HCT116 (cell line): ENCODE measurements around the gene ITGBL1. TPM values are rescaled to one million over a fixed set of nuclear protein-coding genes. Genes with fewer than 3 reads are reported as not detected.
A peak's percentile ranks its signal among the peaks of the same experiment; 100 is the strongest.

Experiments used
- ATAC-seq: fragments of 200-7000 bp; cut with Tn5 transposase; 2 replicates; pipeline ENCODE4 v1.9.1; 2020; ENCODE audit warnings: mild to moderate bottlenecking, moderate library complexity
- BruUV-seq: library from RNA; stranded (reverse); fragments of 400-500 nt; replicated peaks from 2 replicates; lab custom pipeline; 2021; lab: Mats Ljungman, UMichigan
- CTCF ChIA-PET: fragments of 300-600 bp; sonication (Branson Sonifier 250); formaldehyde crosslinking; loops from one replicate; lab custom pipeline; 2021; ENCODE audit warnings: antibody characterized with exemption; lab: Charles Lee
- POLR2A ChIA-PET: fragments of 300-600, 350-600 bp; sonication (Branson Sonifier 250); formaldehyde crosslinking; loops from one replicate; lab custom pipeline; 2021; ENCODE audit warnings: antibody characterized with exemption; lab: Charles Lee
- RAD21 ChIA-PET, 2 experiments: fragments of 300-600 bp; sonication (Branson Sonifier 250); formaldehyde crosslinking; loops; one replicate each; lab custom pipeline; 2023; ENCODE audit warnings: low total read pairs in 2 of 2; ENCODE audit not compliant: uncharacterized antibody in 2 of 2, unreplicated experiment in 2 of 2, low non-redundant PET in 1 of 2; lab: Charles Lee
- DNase-seq: peaks from one replicate; pipeline ENCODE4 v3.0.0-alpha.2; 2010; ENCODE audit warnings: low read depth, low spot score
- H2AFZ ChIP-seq: fragments of 200-600 bp; shearing (Covaris generic), sonication (generic); 2 replicates; pipeline ENCODE4 v1.6.1; 2017; ENCODE audit warnings: low read depth, mixed run types, mixed read lengths, antibody characterized with exemption, low read length; ENCODE audit not compliant: poor library complexity, severe bottlenecking
- H3K27ac ChIP-seq: 2 replicates; pipeline ENCODE4 v1.5.1; 2012; ENCODE audit warnings: low read depth, low read length
- H3K27me3 ChIP-seq: fragments of 200-600 bp; sonication (generic); 2 replicates; pipeline ENCODE4 v1.6.1; 2016; ENCODE audit warnings: mixed run types, low read length, mixed read lengths; ENCODE audit not compliant: insufficient read depth
- H3K36me3 ChIP-seq, 2 experiments: fragments of 200-500 bp in 1 of 2; fragments of 200-600 bp in 1 of 2; sonication (Bioruptor generic) in 1 of 2; sonication (generic) in 1 of 2; 2 replicates each; pipeline versions ENCODE4 v1.5.1 to v1.6.1; 2014 to 2016; ENCODE audit warnings: low read length in 2 of 2, inconsistent platforms in 1 of 2, mixed read lengths in 1 of 2, mixed run types in 1 of 2; ENCODE audit not compliant: insufficient read depth in 2 of 2, control insufficient read depth in 1 of 2
- H3K4me1 ChIP-seq, 2 experiments: fragments of 200-600 bp in 1 of 2; sonication (generic) in 1 of 2; 2 replicates each; pipeline versions ENCODE4 v1.5.1 to v1.6.1; 2012 to 2017; ENCODE audit warnings: low read length in 2 of 2, inconsistent platforms in 1 of 2, mild to moderate bottlenecking in 1 of 2, mixed read lengths in 1 of 2, mixed run types in 1 of 2, moderate library complexity in 1 of 2; ENCODE audit not compliant: insufficient read depth in 2 of 2, control insufficient read depth in 1 of 2
- H3K4me2 ChIP-seq: fragments of 200-600 bp; sonication (generic); 2 replicates; pipeline ENCODE4 v1.6.1; 2017; ENCODE audit warnings: mixed run types, low read length, mixed read lengths
- H3K4me3 ChIP-seq, 2 experiments: fragments of 200-600 bp in 1 of 2; sonication (generic) in 1 of 2; replicated peaks in 1 of 2; 2 replicates each; pipeline ENCODE4 v1.5.1; 2011 to 2016; ENCODE audit warnings: low read length in 2 of 2, control low read depth in 1 of 2, low read depth in 1 of 2, mild to moderate bottlenecking in 1 of 2, mixed read lengths in 1 of 2, mixed run types in 1 of 2
- H3K79me2 ChIP-seq: fragments of 200-600 bp; sonication (generic); 2 replicates; pipeline ENCODE4 v1.6.1; 2017; ENCODE audit warnings: mild to moderate bottlenecking, mixed run types, low read length, moderate library complexity, mixed read lengths; ENCODE audit not compliant: insufficient read depth
- H3K9ac ChIP-seq: fragments of 200-600 bp; sonication (generic); 2 replicates; pipeline ENCODE4 v1.6.1; 2016; ENCODE audit warnings: low read length, mixed read lengths
- H3K9me2 ChIP-seq: fragments of 200-600 bp; sonication (generic), shearing (Covaris generic); 2 replicates; pipeline ENCODE4 v1.6.1; 2017; ENCODE audit warnings: mixed run types, mild to moderate bottlenecking, moderate library complexity; ENCODE audit not compliant: insufficient read depth
- H3K9me3 ChIP-seq, 2 experiments: fragments of 200-500 bp in 1 of 2; fragments of 200-600 bp in 1 of 2; sonication (Bioruptor generic) in 1 of 2; sonication (generic) in 1 of 2; 2 replicates each; pipeline ENCODE4 v1.6.1; 2014 to 2017; ENCODE audit warnings: low read length in 2 of 2, mixed read lengths in 2 of 2, inconsistent platforms in 1 of 2, low read depth in 1 of 2, mild to moderate bottlenecking in 1 of 2, mixed run types in 1 of 2, moderate library complexity in 1 of 2; ENCODE audit not compliant: control insufficient read depth in 1 of 2, insufficient read depth in 1 of 2
- H4K20me1 ChIP-seq: fragments of 200-600 bp; sonication (generic), shearing (Covaris generic); 2 replicates; pipeline ENCODE4 v1.6.1; 2017; ENCODE audit warnings: mixed run types, mild to moderate bottlenecking, moderate library complexity; ENCODE audit not compliant: insufficient read depth
- CTCF ChIP-seq, 3 experiments: fragments of 200-600 bp in 1 of 3; sonication (generic) in 1 of 3; IDR thresholded peaks in 2 of 3; conservative IDR thresholded peaks in 1 of 3; 2 replicates each; pipeline ENCODE4 v1.5.1; 2012 to 2017; ENCODE audit warnings: low read depth in 2 of 3, low read length in 2 of 3, antibody characterized with exemption in 1 of 3, borderline replicate concordance in 1 of 3, control low read depth in 1 of 3, mild to moderate bottlenecking in 1 of 3, mixed read lengths in 1 of 3, mixed run types in 1 of 3, moderate library complexity in 1 of 3; ENCODE audit not compliant: insufficient read depth in 1 of 3
- EZH2phosphoT487 ChIP-seq: fragments of 200-600 bp; IDR thresholded peaks from 2 replicates; pipeline ENCODE4 v1.6.1; 2018; ENCODE audit warnings: antibody characterized with exemption, borderline replicate concordance
- JUND ChIP-seq: IDR thresholded peaks from 2 replicates; pipeline ENCODE4 v1.6.1; 2012
- RAD21 ChIP-seq: IDR thresholded peaks from 2 replicates; pipeline ENCODE4 v1.6.1; 2012; ENCODE audit warnings: low read depth, mild to moderate bottlenecking
- SIN3A ChIP-seq: IDR thresholded peaks from 2 replicates; pipeline ENCODE4 v1.6.1; 2012; ENCODE audit warnings: low read depth
- SP1 ChIP-seq: IDR thresholded peaks from 2 replicates; pipeline ENCODE4 v1.6.1; 2012; ENCODE audit warnings: low read depth
- SRF ChIP-seq: IDR thresholded peaks from 2 replicates; pipeline ENCODE4 v1.6.1; 2012; ENCODE audit warnings: low read depth
- TCF7L2 ChIP-seq: IDR thresholded peaks from 2 replicates; pipeline ENCODE4 v1.7.0; 2011; ENCODE audit warnings: borderline replicate concordance, inconsistent platforms; ENCODE audit not compliant: insufficient read depth, insufficient read length; ENCODE audit errors: extremely low read depth
- ZFX ChIP-seq: fragments of 450-650 bp; IDR thresholded peaks from 2 replicates; pipeline ENCODE4 v1.6.1; 2017
- ZNF274 ChIP-seq: fragments of 200-500 bp; sonication (Bioruptor generic); IDR thresholded peaks from 2 replicates; pipeline ENCODE4 v1.6.1; 2014; ENCODE audit warnings: mild to moderate bottlenecking, low read depth, low read length, inconsistent platforms
- intact Hi-C: fragments of 100-400 bp; cut with micrococcal nuclease; formaldehyde crosslinking; loops from 2 replicates; pipeline ENCODE4 v1.10.0; 2022
- total RNA-seq: library from RNA; stranded (reverse); gene quantifications from one replicate; pipeline ENCODE4 v1.2.1, GENCODE V29; 2021; ENCODE audit not compliant: unreplicated experiment
- TF ChIP-seq, protein P1 (sequence below): IDR thresholded peaks from 2 replicates; pipeline ENCODE4 v1.6.1; 2011; ENCODE audit warnings: mild to moderate bottlenecking, low read length, moderate library complexity; ENCODE audit not compliant: insufficient replicate concordance; ENCODE audit errors: extremely low read depth
- TF ChIP-seq, protein P2 (sequence below): IDR thresholded peaks from 2 replicates; pipeline ENCODE4 v1.6.1; 2012; ENCODE audit warnings: low read depth
- TF ChIP-seq, protein P3 (sequence below): IDR thresholded peaks from 2 replicates; pipeline ENCODE4 v1.6.1; 2012
- TF ChIP-seq, protein P4 (sequence below): IDR thresholded peaks from 2 replicates; pipeline ENCODE4 v1.6.1; 2012

ITGBL1 gene
- total RNA-seq, 1 experiment from 2014 or later, result 0.66 TPM

GRCh38 chr13:101514695-101515275 is 62.3 kb downstream of the ITGBL1 start:
- H3K9ac ChIP-seq, result no peak overlapping the region
- no peak for TF ChIP-seq ZFX
- no peak for TF ChIP-seq SRF
- TF ChIP-seq JUND, result no peak
- TF ChIP-seq TCF7L2, result no peak
- no peak for TF ChIP-seq SIN3A
- TF ChIP-seq, protein P1, sequence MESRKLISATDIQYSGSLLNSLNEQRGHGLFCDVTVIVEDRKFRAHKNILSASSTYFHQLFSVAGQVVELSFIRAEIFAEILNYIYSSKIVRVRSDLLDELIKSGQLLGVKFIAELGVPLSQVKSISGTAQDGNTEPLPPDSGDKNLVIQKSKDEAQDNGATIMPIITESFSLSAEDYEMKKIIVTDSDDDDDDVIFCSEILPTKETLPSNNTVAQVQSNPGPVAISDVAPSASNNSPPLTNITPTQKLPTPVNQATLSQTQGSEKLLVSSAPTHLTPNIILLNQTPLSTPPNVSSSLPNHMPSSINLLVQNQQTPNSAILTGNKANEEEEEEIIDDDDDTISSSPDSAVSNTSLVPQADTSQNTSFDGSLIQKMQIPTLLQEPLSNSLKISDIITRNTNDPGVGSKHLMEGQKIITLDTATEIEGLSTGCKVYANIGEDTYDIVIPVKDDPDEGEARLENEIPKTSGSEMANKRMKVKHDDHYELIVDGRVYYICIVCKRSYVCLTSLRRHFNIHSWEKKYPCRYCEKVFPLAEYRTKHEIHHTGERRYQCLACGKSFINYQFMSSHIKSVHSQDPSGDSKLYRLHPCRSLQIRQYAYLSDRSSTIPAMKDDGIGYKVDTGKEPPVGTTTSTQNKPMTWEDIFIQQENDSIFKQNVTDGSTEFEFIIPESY, result no peak
- TF ChIP-seq, protein P2, sequence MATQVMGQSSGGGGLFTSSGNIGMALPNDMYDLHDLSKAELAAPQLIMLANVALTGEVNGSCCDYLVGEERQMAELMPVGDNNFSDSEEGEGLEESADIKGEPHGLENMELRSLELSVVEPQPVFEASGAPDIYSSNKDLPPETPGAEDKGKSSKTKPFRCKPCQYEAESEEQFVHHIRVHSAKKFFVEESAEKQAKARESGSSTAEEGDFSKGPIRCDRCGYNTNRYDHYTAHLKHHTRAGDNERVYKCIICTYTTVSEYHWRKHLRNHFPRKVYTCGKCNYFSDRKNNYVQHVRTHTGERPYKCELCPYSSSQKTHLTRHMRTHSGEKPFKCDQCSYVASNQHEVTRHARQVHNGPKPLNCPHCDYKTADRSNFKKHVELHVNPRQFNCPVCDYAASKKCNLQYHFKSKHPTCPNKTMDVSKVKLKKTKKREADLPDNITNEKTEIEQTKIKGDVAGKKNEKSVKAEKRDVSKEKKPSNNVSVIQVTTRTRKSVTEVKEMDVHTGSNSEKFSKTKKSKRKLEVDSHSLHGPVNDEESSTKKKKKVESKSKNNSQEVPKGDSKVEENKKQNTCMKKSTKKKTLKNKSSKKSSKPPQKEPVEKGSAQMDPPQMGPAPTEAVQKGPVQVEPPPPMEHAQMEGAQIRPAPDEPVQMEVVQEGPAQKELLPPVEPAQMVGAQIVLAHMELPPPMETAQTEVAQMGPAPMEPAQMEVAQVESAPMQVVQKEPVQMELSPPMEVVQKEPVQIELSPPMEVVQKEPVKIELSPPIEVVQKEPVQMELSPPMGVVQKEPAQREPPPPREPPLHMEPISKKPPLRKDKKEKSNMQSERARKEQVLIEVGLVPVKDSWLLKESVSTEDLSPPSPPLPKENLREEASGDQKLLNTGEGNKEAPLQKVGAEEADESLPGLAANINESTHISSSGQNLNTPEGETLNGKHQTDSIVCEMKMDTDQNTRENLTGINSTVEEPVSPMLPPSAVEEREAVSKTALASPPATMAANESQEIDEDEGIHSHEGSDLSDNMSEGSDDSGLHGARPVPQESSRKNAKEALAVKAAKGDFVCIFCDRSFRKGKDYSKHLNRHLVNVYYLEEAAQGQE, result no peak
- TF ChIP-seq, protein P3, sequence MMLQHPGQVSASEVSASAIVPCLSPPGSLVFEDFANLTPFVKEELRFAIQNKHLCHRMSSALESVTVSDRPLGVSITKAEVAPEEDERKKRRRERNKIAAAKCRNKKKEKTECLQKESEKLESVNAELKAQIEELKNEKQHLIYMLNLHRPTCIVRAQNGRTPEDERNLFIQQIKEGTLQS, result no peak
- TF ChIP-seq RAD21, result peak; percentile 43
- TF ChIP-seq CTCF (IDR thresholded peaks at IDR 0.05 in 2 of 3, conservative IDR thresholded peaks at IDR 0.05 in 1 of 3; ENCODE audit: borderline replicate concordance in 1 of 3, insufficient read depth in 1 of 3, low read depth in 2 of 3, low read length in 2 of 3), result peak in 2 of 3 experiments; percentile 40 to 55; a peak in 4 of 6 replicates
- TF ChIP-seq ZNF274, result no peak
- TF ChIP-seq SP1, result no peak
- no peak for TF ChIP-seq EZH2phosphoT487
- TF ChIP-seq, protein P4, sequence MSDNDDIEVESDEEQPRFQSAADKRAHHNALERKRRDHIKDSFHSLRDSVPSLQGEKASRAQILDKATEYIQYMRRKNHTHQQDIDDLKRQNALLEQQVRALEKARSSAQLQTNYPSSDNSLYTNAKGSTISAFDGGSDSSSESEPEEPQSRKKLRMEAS, result no peak
- no peak overlapping the region for H2AFZ ChIP-seq
- BruUV-seq, result no TSS peak
- ChIA-PET CTCF (interaction anchor here (0.8 to 1.6 kb wide), 2 partner anchors 242 to 370 kb away, joined by 6 to 11 read pairs; no protein-coding TSS in a partner anchor), POLR2A (interaction anchor here (0.8 kb wide), 1 partner anchor 243 kb away, joined by 3 read pairs; no protein-coding TSS in a partner anchor), RAD21 (no interaction called here)
- H4K20me1 ChIP-seq, result no peaks in the 10 kb centered on the region
- no peaks in the 10 kb centered on the region for H3K9me2 ChIP-seq
- no peak overlapping the region for H3K4me2 ChIP-seq
- peaks cover 4 to 20% of the 10 kb centered on the region in 2 experiments; a peak in 2 of 4 replicates for H3K9me3 ChIP-seq
- H3K27me3 ChIP-seq, result no peaks in the 10 kb centered on the region
- no peaks in the 10 kb centered on the region for H3K79me2 ChIP-seq
- intact Hi-C loops, result loop anchor here (5.0 kb wide), 1 partner anchor 243 kb away; no protein-coding TSS in a partner anchor
- DNase-seq (peak; percentile 8), ATAC-seq (peak; percentile 38; the same call in 1 of the 2 replicates)
- H3K4me3 ChIP-seq, result no peak overlapping the region
- H3K27ac ChIP-seq, result no peak overlapping the region
- H3K36me3 ChIP-seq, result no peaks in the 10 kb centered on the region
- no peaks in the 10 kb centered on the region for H3K4me1 ChIP-seq
